LNCaP clone FGC (cell line): Measurements from ENCODE around the gene SYDE2.

Source experiments
- DNase-seq: peaks from one replicate; pipeline ENCODE4 v3.0.0-alpha.2; 2011; ENCODE audit warnings: low read depth
- H3K4me3 ChIP-seq: 2 replicates; pipeline ENCODE4 v1.5.1; 2011; ENCODE audit warnings: mild to moderate bottlenecking, low read depth, low read length, control low read depth
- CTCF ChIP-seq: IDR thresholded peaks from 2 replicates; pipeline ENCODE4 v1.5.1; 2012; ENCODE audit warnings: mild to moderate bottlenecking; ENCODE audit not compliant: control insufficient read depth, insufficient read depth; ENCODE audit errors: extremely low read depth

Gene SYDE2

GRCh38 chr1:85214654-85215053 lies 13.8 kb upstream of the SYDE2 start:
- peak overlapping the region; percentile 7 for H3K4me3 ChIP-seq
- no peak for TF ChIP-seq CTCF
- peak; percentile 73 for DNase-seq

GRCh38 chr1:85208488-85208887 lies 7.7 kb upstream of the SYDE2 start:
- DNase-seq = no peak
- no peak for TF ChIP-seq CTCF
- H3K4me3 ChIP-seq = no peak overlapping the region

GRCh38 chr1:85203573-85204171 lies 2.9 kb upstream of the SYDE2 start:
- no peak for TF ChIP-seq CTCF
- no peak overlapping the region for H3K4me3 ChIP-seq
- peak; percentile 68 for DNase-seq

GRCh38 chr1:85202864-85203255 lies 2.0 kb upstream of the SYDE2 start:
- no peak overlapping the region for H3K4me3 ChIP-seq
- DNase-seq = no peak
- no peak for TF ChIP-seq CTCF

GRCh38 chr1:85202092-85202863 lies 1.5 kb upstream of the SYDE2 start:
- DNase-seq = no peak
- peak overlapping the region; percentile 53 for H3K4me3 ChIP-seq
- TF ChIP-seq CTCF = no peak

- peak overlapping the region; percentile 53 for H3K4me3 ChIP-seq
- no peak for DNase-seq
- TF ChIP-seq CTCF = no peak
Observed at GRCh38 chr1:85201340-85202091, 700 bp upstream of the SYDE2 start.
